ENCODE results near the gene OVCH1.
"Not testable (repeated sequence)": the region's sequence is repeated elsewhere in the genome, so short reads cannot be mapped to it uniquely, and the experiment has no call there.

OVCH1 gene

DNA sequence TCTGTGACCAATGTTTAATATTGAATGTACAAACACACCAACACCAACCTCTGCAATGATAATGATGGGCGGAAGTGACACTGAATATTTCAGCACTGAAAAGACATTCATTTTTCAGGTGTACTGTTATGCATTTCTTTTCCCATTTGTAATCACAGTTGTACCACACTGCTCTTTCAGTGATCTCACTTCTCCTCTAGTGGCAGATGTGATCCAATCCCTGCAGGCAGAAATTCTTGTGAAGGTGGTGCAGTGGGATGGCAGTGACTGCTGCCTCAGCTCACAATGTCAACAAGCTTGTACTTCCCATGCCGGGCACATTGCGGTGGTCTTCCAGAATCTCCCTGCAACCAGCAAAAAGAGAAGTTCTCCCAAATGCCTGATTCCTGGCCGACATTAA lies 93.5 kb downstream of the OVCH1 start:
- no peak for DNase-seq

DNA sequence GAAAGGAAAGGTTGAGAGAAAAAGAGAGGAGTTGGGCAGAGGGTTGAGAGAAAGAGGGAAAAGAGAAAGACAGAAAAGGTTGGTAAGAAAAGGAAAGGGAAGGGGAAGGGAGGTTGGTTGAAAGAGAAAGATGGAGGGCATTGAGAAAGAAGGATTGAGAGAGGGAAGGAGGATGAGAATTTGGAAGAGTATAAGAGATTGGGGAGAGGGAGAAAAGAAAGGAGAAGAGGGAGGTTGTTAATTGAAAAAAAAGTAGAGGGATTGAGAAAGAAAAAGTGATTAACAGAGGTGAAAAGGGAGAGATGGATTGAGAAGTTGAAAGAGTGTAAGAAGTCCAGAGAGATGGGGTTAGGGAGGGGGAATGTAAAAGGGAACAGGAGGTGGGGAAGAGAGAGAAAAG lies 95.0 kb downstream of the OVCH1 start:
- no peak for DNase-seq

DNA sequence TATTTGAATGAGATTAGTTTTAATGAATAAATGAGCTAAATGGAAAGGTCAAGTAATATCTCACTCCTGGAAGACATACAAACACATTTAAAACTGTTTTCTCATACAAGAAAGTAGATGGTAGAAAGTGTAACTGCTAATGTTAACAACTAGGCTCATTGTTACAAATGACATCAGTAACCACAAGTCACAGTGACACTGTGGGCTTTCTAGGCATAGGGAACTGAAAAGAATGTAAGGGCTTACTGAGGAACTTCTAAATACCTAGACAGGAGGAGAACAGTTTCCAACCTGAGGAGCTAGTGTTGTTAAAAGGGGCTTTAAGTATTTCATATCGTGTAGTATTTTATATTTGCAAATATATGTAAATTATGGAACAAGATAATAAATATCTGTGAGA lies 99.0 kb downstream of the OVCH1 start:
- no peak for DNase-seq

DNA sequence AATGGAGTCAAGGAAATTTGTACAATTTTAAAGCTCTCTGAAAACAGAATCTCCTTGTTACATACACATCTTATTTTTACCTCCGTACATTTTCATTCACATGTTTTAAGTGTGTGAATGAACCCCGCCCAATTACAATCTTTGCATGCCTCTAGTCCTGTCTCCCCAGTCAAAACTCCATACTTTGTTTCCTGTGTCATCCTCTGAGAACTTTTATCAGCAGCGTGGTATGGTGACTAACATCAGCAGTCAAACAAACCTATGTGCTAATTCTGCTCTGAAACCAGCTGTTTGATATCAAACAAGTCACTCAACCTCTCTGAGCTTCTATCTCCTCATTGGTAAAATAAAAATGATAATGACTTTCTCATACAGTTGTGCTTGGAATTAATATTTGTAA lies 100.7 kb downstream of the OVCH1 start:
- no peak for DNase-seq

DNA sequence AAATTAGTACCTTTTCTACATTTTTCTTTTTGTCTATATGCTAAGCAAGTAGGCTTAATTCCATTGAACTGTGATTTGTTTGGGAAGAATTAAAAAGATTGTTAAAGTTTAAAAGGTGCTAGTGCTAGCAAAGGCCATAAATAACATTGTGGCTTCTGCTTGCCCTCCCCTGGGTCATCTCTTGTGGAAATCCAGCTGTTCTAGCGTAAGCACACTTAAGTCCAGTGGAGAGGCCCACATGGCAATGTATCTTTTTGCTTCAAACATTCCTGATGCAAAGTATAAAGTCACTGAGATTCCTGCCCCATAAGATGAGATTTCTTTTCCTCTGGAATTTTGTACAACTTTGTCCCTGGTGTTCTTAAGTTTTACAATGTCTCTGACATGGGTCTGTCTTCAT lies 102.1 kb downstream of the OVCH1 start:
- no peak for DNase-seq

DNA sequence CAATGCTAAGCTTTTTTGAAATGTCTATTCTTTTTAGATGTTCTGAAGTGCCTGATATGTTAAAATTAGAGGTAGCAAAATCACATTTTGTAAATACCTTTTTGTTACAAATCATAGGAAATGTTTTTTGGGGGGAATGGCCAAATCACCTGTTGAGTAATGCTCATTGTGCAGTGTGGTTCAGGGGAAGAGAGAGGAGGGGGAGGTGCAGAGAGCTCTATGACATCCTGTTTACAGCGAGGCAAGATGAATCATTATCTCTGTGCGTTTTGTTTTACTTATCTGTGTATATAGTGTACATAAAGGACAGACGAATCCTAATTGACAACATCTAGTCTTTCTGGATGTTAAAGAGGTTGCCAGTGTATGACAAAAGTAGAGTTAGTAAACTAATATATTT lies 107.1 kb downstream of the OVCH1 start:
- not testable (repeated sequence) for DNase-seq

DNA sequence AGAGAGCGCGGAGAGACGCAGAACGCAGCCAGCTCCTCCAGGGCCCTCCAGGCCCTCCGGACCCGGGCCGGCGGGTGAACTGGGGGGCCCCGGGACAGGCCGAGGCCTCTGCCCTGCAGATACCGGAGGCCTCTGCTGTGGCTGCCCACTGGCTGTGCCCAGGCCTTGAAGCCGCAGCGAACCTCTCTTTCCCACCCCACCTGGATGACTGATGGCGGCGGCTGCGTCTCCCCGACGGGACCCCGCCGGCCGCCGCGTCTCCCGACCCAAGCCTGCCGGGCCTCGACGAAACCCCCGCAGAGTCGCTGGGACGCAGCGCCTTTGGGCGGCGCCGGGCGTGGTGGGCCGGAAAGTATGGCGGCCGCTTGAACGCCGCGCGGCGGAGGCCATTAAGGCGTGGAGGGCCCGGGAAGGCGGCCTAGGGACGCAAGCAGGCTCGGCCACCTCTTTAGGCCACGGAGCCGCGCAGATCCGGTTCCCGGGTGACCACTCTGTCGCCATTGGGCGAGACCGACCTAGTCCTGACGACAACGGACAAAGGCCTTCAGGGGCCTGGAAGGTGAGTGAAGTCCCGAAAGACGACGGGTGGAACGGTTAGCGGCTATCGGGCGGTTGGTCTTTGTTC lies 108.1 kb downstream of the OVCH1 start:
- no peak for DNase-seq

DNA sequence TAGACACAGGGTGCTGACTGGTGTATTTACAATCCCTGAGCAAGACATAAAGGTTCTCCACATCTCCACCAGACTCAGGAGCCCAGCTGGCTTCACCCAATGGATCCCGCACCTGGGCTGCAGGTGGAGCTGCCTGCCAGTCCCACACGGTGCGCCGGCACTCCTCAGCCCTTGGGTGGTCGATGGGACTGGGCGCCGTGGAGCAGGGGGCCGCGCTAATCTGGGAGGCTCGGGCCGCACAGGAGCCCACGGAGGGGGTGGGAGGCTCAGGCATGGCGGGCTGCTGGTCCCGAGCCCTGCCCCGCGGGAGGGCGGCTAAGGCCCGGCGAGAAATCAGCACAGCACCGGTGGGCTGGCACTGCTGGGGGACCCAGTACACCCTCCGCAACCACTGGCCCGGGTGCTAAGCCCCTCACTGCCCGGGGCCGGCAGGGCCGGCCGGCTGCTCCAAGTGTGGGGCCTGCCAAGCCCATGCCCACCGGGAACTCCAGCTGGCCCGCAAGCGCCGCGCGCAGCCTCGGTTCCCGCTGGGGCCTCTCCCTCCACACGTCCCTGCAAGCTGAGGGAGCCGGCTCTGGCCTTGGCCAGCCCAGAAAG lies 111.3 kb downstream of the OVCH1 start:
- DNase-seq = not testable (repeated sequence)

DNA sequence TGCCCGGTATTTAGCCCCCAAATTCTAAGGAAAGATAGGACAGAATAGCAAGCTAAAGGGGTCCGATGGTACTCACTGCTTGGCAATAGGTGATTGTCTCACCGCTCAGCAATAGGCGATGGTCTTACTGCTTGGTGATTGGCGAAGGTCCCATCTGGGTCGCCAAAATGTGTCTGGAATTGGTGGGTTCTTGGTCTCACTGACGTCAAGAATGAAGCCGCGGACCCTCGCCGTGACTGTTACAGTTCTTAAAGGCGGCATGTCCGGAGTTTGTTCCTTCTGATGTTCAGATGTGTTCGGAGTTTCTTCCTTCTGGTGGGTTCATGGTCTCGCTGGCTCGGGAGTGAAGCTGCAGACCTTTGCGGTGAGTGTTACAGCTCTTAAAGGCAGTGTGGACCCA lies 112.3 kb downstream of the OVCH1 start:
- not testable (repeated sequence) for DNase-seq

DNA sequence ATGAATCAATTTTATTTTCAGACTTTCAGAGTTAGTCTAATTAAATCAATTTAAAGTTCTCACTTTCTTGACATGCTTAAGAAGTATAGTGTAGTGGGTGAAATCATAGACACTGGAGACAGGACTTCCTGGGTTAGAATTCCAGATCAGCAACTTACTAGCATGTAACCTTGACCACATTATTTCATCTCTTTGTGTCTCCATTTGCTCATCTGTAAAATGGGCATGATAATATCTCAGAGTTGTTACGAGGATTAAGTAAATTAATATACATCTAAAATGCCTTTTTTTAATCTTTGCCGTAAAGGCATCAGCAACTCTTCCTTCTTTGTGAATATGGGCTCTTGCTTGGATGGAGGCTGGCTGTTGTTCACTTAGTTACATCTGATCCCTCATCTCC lies 115.2 kb downstream of the OVCH1 start:
- no peak for DNase-seq

DNA sequence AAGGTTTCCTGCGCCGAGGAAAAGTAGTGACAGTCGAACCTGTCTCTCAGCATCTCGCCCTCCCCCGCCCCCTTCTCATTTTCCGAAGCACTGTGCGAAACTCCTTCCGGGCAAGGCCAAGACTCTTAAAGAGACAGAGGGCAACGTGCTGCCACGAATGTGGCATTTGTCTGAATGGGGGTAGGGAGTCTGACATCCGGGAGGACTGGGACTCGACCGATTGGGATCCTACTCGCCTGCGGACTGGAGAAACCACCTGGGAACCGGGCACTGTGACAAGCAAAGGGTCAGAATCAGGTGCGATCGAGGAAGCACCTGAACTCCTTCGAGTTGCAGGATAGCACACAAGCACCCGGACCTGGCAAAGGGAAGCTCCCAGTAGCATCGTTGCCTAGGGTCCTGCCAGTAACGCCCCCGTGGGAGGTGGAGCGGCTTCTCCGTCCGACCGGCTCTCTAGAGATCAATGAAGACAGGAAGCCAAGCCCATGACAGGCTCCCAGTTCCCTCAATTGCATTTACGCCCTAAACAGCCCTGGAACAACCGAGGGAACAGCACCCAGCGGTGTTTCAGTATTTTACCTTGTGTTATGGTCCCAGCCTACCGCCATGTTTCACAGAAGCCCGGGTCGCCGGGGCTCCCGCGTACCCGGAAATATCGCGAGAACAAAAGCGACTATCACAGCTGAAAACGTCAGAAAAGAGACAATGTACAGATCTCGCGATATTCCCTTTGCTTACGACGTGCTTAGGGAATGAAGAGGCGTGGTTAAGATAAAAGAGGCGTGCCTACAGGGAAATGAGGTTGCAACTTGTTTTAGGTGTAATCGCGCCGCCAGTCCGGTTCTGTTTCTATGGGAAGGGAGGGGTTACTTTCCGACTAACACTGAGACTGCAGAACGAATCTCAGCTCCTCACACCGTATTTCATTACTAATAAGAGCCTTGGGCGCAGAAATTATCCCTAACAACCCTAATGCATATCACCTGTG lies 116.7 kb downstream of the OVCH1 start, which contains the start of gene ERGIC2:
Gene ERGIC2, minus strand, starts transcription at position 637 of the 988 bp plus-strand sequence. CDS start 9,539 bp downstream, outside the sequence.
- peak; percentile 96 for DNase-seq
